GM12801 (cell line): ENCODE data around the gene TOM1L2.

ENCODE experiments used
- TF ChIP-seq, protein P1 (sequence below): IDR thresholded peaks from one replicate; pipeline ENCODE4 v1.5.1; 2011; ENCODE audit warnings: control low read depth; ENCODE audit not compliant: insufficient read length; ENCODE audit errors: extremely low read depth

TOM1L2 gene

GRCh38 chr17:17972126-17972951 is at the start of gene TOM1L2, which contains the start of gene DRC3:
TSS of gene TOM1L2 (minus strand) at chr17:17972400. CDS start at chr17:17972313, 87 bp downstream.
TSS of gene DRC3 (plus strand) at chr17:17972862. CDS start at chr17:17977599, 4,737 bp downstream.
- TF ChIP-seq, protein P1, sequence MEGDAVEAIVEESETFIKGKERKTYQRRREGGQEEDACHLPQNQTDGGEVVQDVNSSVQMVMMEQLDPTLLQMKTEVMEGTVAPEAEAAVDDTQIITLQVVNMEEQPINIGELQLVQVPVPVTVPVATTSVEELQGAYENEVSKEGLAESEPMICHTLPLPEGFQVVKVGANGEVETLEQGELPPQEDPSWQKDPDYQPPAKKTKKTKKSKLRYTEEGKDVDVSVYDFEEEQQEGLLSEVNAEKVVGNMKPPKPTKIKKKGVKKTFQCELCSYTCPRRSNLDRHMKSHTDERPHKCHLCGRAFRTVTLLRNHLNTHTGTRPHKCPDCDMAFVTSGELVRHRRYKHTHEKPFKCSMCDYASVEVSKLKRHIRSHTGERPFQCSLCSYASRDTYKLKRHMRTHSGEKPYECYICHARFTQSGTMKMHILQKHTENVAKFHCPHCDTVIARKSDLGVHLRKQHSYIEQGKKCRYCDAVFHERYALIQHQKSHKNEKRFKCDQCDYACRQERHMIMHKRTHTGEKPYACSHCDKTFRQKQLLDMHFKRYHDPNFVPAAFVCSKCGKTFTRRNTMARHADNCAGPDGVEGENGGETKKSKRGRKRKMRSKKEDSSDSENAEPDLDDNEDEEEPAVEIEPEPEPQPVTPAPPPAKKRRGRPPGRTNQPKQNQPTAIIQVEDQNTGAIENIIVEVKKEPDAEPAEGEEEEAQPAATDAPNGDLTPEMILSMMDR, result no peak

DNA sequence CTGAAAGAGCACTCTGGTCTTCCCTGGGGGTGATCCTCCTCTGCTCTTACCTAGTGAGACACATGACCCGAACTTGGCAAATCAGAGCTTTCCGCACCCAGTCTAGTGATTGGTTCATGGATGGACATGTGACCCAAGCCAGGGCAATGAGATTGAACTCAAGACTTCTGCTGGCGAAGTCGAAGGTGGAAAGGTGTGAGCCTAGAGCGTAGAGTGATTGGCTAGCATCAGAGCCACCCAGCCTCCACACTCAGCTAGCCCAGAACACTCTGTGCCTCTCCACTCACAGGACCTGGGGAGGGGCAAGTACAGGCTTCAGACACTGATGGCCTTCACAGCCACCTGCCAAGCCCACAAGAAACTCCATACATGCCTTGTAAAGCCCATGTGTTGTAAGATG is 49.2 kb upstream of the TOM1L2 start:
- TF ChIP-seq, protein P1, result no peak

DNA sequence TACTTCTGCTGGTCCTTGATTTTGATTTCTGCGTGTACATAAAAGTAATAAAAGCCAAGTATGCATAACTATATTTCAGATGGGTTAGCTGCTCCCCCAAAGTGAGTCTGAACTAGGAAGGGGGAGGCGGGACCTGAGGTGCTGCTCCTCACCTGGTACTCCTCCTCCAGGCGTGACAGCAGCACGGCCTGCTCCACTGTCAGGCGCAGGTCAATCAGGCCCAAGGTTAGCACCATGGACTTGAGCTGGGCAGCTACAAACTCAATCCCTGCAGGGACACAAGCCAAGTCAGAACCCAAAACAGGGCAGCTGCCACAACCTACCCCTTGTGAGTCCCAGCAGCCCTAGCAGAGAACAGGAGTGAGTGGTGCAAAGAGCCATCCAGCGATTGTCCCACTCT is 48.8 kb upstream of the TOM1L2 start:
- TF ChIP-seq, protein P1, result no peak

- TF ChIP-seq, protein P1, result no peak
These were observed 47.6 kb upstream of the TOM1L2 start for GRCh38 chr17:18019838-18020154.

DNA sequence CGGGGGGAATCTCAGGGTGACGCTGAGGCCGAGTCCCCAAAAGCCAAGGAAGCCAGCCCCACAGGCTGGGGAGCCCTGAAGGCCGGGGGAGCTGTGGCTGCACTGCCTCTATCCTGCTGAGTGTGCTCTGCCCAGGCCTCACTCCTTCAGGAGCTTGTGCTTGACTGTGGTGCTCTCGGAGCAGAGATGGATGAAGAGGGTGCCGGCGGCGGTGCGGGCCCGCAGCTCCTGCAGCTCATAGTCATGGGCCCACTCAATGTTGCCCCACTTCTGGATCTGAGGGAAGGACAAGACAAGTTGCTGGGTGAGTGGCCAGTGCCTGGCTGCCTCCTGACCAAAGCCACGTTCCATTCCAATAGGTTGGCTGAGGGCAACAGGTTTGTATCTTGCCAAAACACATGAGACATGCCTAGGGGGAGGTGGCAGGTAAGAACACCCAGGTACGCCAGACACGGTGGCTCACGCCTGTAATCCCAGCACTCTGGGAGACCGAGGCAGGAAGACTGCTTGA is 46.3 kb upstream of the TOM1L2 start:
- TF ChIP-seq, protein P1, result no peak

DNA sequence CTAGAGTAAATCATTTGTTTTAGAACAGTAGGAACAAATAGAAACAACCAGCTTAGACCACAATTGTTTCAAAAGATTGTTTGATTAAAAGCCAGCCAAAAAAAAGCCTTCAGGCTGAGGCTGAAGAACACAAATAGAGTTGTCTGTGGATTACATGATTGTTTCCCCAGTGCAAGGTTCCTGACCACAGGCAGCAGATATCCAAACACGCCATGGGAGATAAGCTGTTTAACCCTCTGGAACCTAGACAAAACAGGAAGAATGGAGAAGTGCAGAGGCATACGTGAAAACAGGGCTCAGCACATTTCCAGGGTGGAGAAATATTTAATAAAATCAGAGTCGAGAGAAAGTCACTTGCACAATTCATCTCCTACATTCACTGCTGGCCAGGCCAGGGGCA is 45.8 kb upstream of the TOM1L2 start:
- TF ChIP-seq, protein P1, result no peak

- TF ChIP-seq, protein P1, result no peak
These were observed 44.2 kb upstream of the TOM1L2 start for GRCh38 chr17:18016426-18016825.
